Esophagus muscularis mucosa (tissue), 3 donors: ENCODE data around the gene SFT2D1.

Experiments
- CTCF ChIP-seq, 3 experiments: fragments of 200-600 bp in 2 of 3; fragments of 450-650 bp in 1 of 3; sonication (generic) in 2 of 3; IDR thresholded peaks; one replicate each; pipeline ENCODE4 v1.5.1; 2017 to 2019; ENCODE audit warnings: antibody characterized with exemption in 3 of 3, mild to moderate bottlenecking in 2 of 3, moderate library complexity in 1 of 3
- EP300 ChIP-seq: sonication (generic); formaldehyde crosslinking; IDR thresholded peaks from one replicate; pipeline ENCODE4 v1.6.1; 2017; ENCODE audit warnings: antibody characterized with exemption

- TF ChIP-seq CTCF (IDR thresholded peaks at IDR 0.05), result no peak
- TF ChIP-seq EP300, result no peak
These were observed 18.1 kb upstream of the SFT2D1 start for GRCh38 chr6:166360243-166361076.
